Thyroid gland (tissue), 4 donors: ENCODE data around the gene ANKRD49.

Experiments used
- CTCF ChIP-seq, 6 experiments: fragments of 200-600 bp in 3 of 6; fragments of 450-650 bp in 3 of 6; sonication (generic) in 3 of 6; IDR thresholded peaks; one replicate each; pipeline ENCODE4 v1.5.1; 2016 to 2019; ENCODE audit warnings: antibody characterized with exemption in 6 of 6, mild to moderate bottlenecking in 2 of 6, inconsistent platforms in 1 of 6, moderate library complexity in 1 of 6
- POLR2A ChIP-seq, 2 donors: fragments of 450-650 bp; IDR thresholded peaks; one replicate each; pipeline ENCODE4 v1.6.1; 2017; ENCODE audit warnings: antibody characterized with exemption in 2 of 2, mild to moderate bottlenecking in 2 of 2, moderate library complexity in 1 of 2

GRCh38 chr11:94528551-94528950, 34.8 kb downstream of the ANKRD49 start:
- TF ChIP-seq POLR2A (IDR thresholded peaks at IDR 0.05) (no peak), CTCF (IDR thresholded peaks at IDR 0.05) (no peak)
